ENCODE measurements around the gene CRELD1. TPM values are rescaled to one million over a fixed set of nuclear protein-coding genes. Genes with fewer than 3 reads are reported as not detected.

The CRELD1 gene
- polyA plus RNA-seq, 1 experiment: 30.3 TPM

GRCh38 chr3:9908286-9908685, 25.3 kb upstream of the CRELD1 start:
- Histone ChIP-seq H3K27me3 (ENCODE audit: control insufficient read depth, insufficient read depth, low read length) (no peaks in the 10 kb centered on the region), H3K4me3 (ENCODE audit: low read depth, low read length) (no peak overlapping the region), H3K36me3 (ENCODE audit: control insufficient read depth, insufficient read depth, low read length) (peaks cover 3% of the 10 kb centered on the region; the same call in 1 of the 2 replicates)
- no peak for DNase-seq (ENCODE audit: low read depth)
- CTCF ChIA-PET: no interaction called here
- TF ChIP-seq CTCF (IDR thresholded peaks at IDR 0.05; ENCODE audit: insufficient read depth, low read depth, low read length): no peak
- POLR2A ChIA-PET: no interaction called here

GRCh38 chr3:9909221-9910013, 24.2 kb upstream of the CRELD1 start:
- Histone ChIP-seq H3K4me3 (ENCODE audit: low read depth, low read length) (no peak overlapping the region), H3K36me3 (ENCODE audit: control insufficient read depth, insufficient read depth, low read length) (peaks cover 3% of the 10 kb centered on the region; the same call in 1 of the 2 replicates), H3K27me3 (ENCODE audit: control insufficient read depth, insufficient read depth, low read length) (no peaks in the 10 kb centered on the region)
- no peak for TF ChIP-seq CTCF (IDR thresholded peaks at IDR 0.05; ENCODE audit: insufficient read depth, low read depth, low read length)
- POLR2A ChIA-PET: no interaction called here
- no peak for DNase-seq (ENCODE audit: low read depth)
- CTCF ChIA-PET: no interaction called here

- Histone ChIP-seq H3K4me3 (ENCODE audit: low read depth, low read length) (no peak overlapping the region), H3K27me3 (ENCODE audit: control insufficient read depth, insufficient read depth, low read length) (no peaks in the 10 kb centered on the region), H3K36me3 (ENCODE audit: control insufficient read depth, insufficient read depth, low read length) (peaks cover under 1% of the 10 kb centered on the region; the same call in 1 of the 2 replicates)
- no peak for TF ChIP-seq CTCF (IDR thresholded peaks at IDR 0.05; ENCODE audit: insufficient read depth, low read depth, low read length)
- ChIA-PET CTCF (interaction anchor here (1.4 kb wide), 1 partner anchor 9 kb away, joined by 9 read pairs; the partner anchor contains the start of gene IL17RE), POLR2A (interaction anchor here (0.7 kb wide), 1 partner anchor 1793 kb away, joined by 3 read pairs; no protein-coding TSS in a partner anchor)
- DNase-seq (ENCODE audit: low read depth): no peak
These were observed 21.8 kb upstream of the CRELD1 start for GRCh38 chr3:9911863-9912262.

- Histone ChIP-seq H3K4me3 (ENCODE audit: low read depth, low read length) (no peak overlapping the region), H3K27me3 (ENCODE audit: control insufficient read depth, insufficient read depth, low read length) (no peaks in the 10 kb centered on the region), H3K36me3 (ENCODE audit: control insufficient read depth, insufficient read depth, low read length) (no peaks in the 10 kb centered on the region)
- CTCF ChIA-PET: interaction anchor here (1.2 to 1.4 kb wide), 3 partner anchors 10 to 28 kb away, joined by 4 to 9 read pairs (median 5); partner anchors contain the start of genes CRELD1 and IL17RE
- POLR2A ChIA-PET: interaction anchor here (0.7 kb wide), 1 partner anchor 1792 kb away, joined by 3 read pairs; no protein-coding TSS in a partner anchor
- TF ChIP-seq CTCF (IDR thresholded peaks at IDR 0.05; ENCODE audit: insufficient read depth, low read depth, low read length): no peak
- no peak for DNase-seq (ENCODE audit: low read depth)
These were observed 21.2 kb upstream of the CRELD1 start for GRCh38 chr3:9912294-9912935.

GRCh38 chr3:9913601-9914000, 20.0 kb upstream of the CRELD1 start:
- no peak overlapping the region for H3K4me3 ChIP-seq (ENCODE audit: low read depth, low read length)
- no peak for TF ChIP-seq CTCF (IDR thresholded peaks at IDR 0.05; ENCODE audit: insufficient read depth, low read depth, low read length)
- CTCF ChIA-PET: interaction anchor here (1.5 to 2.8 kb wide), 3 partner anchors 8 to 70 kb away, joined by 3 to 10 read pairs (median 4); partner anchors contain the start of gene RPUSD3
- POLR2A ChIA-PET: no interaction called here
- H3K27me3 ChIP-seq (ENCODE audit: control insufficient read depth, insufficient read depth, low read length): no peaks in the 10 kb centered on the region
- H3K36me3 ChIP-seq (ENCODE audit: control insufficient read depth, insufficient read depth, low read length): no peaks in the 10 kb centered on the region
- no peak for DNase-seq (ENCODE audit: low read depth)
